DND-41 (cell line): Measurements from ENCODE around the gene STARD13.

Experiments
- EZH2 ChIP-seq: IDR thresholded peaks from 3 replicates; pipeline ENCODE4 v1.6.1; 2012; ENCODE audit warnings: borderline replicate concordance, low read depth, mild to moderate bottlenecking, moderate library complexity, low read length, inconsistent platforms; ENCODE audit not compliant: severe bottlenecking
- TF ChIP-seq, protein P1 (sequence below): IDR thresholded peaks from 2 replicates; pipeline ENCODE4 v1.5.1; 2012; ENCODE audit warnings: borderline replicate concordance, low read length, moderate library complexity, mild to moderate bottlenecking; ENCODE audit not compliant: poor library complexity, severe bottlenecking; ENCODE audit errors: extremely low read depth

DNA sequence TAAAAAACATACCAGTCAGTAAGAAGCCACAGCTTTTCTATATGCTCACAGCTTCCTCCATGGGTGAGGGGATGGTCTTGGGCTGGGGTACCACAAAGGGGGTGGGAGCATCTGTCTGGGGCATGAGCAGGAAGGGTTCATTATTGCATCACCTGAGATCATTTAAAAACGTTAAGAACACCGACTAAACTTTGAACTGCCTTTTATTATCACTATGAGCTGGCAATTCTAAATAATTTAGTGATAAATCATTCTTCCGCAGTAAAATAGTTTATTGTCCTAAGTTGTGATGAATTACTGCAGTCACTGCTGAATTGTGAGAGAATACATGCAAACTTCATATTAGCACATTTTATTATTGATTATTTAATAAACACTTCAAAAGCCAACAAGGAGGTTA is 197.8 kb downstream of the STARD13 start:
- TF ChIP-seq EZH2: no peak
- TF ChIP-seq, protein P1, sequence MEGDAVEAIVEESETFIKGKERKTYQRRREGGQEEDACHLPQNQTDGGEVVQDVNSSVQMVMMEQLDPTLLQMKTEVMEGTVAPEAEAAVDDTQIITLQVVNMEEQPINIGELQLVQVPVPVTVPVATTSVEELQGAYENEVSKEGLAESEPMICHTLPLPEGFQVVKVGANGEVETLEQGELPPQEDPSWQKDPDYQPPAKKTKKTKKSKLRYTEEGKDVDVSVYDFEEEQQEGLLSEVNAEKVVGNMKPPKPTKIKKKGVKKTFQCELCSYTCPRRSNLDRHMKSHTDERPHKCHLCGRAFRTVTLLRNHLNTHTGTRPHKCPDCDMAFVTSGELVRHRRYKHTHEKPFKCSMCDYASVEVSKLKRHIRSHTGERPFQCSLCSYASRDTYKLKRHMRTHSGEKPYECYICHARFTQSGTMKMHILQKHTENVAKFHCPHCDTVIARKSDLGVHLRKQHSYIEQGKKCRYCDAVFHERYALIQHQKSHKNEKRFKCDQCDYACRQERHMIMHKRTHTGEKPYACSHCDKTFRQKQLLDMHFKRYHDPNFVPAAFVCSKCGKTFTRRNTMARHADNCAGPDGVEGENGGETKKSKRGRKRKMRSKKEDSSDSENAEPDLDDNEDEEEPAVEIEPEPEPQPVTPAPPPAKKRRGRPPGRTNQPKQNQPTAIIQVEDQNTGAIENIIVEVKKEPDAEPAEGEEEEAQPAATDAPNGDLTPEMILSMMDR: no peak
